Activated T-helper 1 cell treated with anti-CD3 and anti-CD28 coated beads, Interleukin-12 subunit alpha, Interleukin-12 subunit beta, Interleukin-2, Interleukin-4 antibody, amounts not matched to agents 30 ng/mL and 10 ng/mL and 1 ng/mL, durations not matched to agents 14 hours and 24 hours and 36 hours (primary cell): ENCODE data around the gene LRRIQ1. TPM values are rescaled to one million over a fixed set of nuclear protein-coding genes. Genes with fewer than 3 reads are reported as not detected.

Source experiments
- DNase-seq: peaks from one replicate; pipeline ENCODE4 v3.0.0; 2021; ENCODE audit warnings: low spot score
- H3K27ac Mint-ChIP-seq: one replicate; pipeline ENCODE4 v1.8.0; 2021; ENCODE audit warnings: mild to moderate bottlenecking, mixed read lengths
- H3K27me3 Mint-ChIP-seq: one replicate; pipeline ENCODE4 v1.8.0; 2022; ENCODE audit warnings: mild to moderate bottlenecking, moderate library complexity, mixed read lengths; ENCODE audit not compliant: insufficient read depth
- H3K36me3 Mint-ChIP-seq: one replicate; pipeline ENCODE4 v1.8.0; 2021; ENCODE audit warnings: low read depth, mixed read lengths
- H3K4me1 Mint-ChIP-seq: one replicate; pipeline ENCODE4 v1.8.0; 2021; ENCODE audit warnings: low read depth, mixed read lengths
- H3K4me3 Mint-ChIP-seq: one replicate; pipeline ENCODE4 v1.8.0; 2021; ENCODE audit warnings: mild to moderate bottlenecking, moderate library complexity, mixed read lengths
- H3K9me3 Mint-ChIP-seq: one replicate; pipeline ENCODE4 v1.8.0; 2021; ENCODE audit warnings: mixed read lengths
- intact Hi-C: fragments of 100-400 bp; cut with micrococcal nuclease; formaldehyde crosslinking; loops from one replicate; pipeline ENCODE4 v1.15.1; 2024
- total RNA-seq: library from RNA; stranded (reverse); gene quantifications from 2 replicates; pipeline ENCODE4 v1.2.3, GENCODE V29; 2022

The LRRIQ1 gene
- total RNA-seq, 1 donor from 2014 or later: not detected

GRCh38 chr12:85257671-85258070 is 221.5 kb downstream of the LRRIQ1 start:
- intact Hi-C loops: no loop called here
- Mint-ChIP-seq H3K9me3 (no peaks in the 10 kb centered on the region), H3K4me1 (no peaks in the 10 kb centered on the region), H3K27me3 (no peaks in the 10 kb centered on the region), H3K27ac (no peak overlapping the region), H3K36me3 (no peaks in the 10 kb centered on the region), H3K4me3 (no peak overlapping the region)
- DNase-seq: no peak

GRCh38 chr12:85260447-85260846 is 224.3 kb downstream of the LRRIQ1 start:
- H3K4me3 Mint-ChIP-seq: no peak overlapping the region
- H3K27me3 Mint-ChIP-seq: no peaks in the 10 kb centered on the region
- H3K27ac Mint-ChIP-seq: no peak overlapping the region
- DNase-seq: no peak
- no peaks in the 10 kb centered on the region for H3K4me1 Mint-ChIP-seq
- intact Hi-C loops: no loop called here
- H3K9me3 Mint-ChIP-seq: no peaks in the 10 kb centered on the region
- no peaks in the 10 kb centered on the region for H3K36me3 Mint-ChIP-seq

DNA sequence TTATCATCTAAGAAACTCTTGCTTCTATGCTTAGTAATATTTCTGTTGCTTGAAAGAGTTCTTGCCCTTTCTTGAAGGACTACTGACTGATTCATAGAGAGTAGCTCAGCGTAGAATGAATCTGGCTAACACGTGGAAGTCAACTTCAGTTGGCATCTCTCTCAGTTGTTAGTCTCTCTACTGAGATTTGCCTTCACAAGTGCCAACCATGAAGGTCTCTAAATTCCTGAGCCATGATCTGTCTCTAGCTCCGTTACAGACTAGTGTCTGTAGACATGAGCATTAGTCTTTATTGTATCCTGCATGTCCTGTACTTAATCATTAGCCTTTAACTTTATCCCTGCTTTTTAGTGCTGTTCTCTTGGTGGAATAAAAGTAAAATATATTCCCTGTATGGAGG is 224.7 kb downstream of the LRRIQ1 start:
- H3K9me3 Mint-ChIP-seq: no peaks in the 10 kb centered on the region
- H3K27ac Mint-ChIP-seq: no peak overlapping the region
- no peaks in the 10 kb centered on the region for H3K36me3 Mint-ChIP-seq
- no peak for DNase-seq
- H3K4me1 Mint-ChIP-seq: no peaks in the 10 kb centered on the region
- H3K4me3 Mint-ChIP-seq: no peak overlapping the region
- intact Hi-C loops: no loop called here
- no peaks in the 10 kb centered on the region for H3K27me3 Mint-ChIP-seq

DNA sequence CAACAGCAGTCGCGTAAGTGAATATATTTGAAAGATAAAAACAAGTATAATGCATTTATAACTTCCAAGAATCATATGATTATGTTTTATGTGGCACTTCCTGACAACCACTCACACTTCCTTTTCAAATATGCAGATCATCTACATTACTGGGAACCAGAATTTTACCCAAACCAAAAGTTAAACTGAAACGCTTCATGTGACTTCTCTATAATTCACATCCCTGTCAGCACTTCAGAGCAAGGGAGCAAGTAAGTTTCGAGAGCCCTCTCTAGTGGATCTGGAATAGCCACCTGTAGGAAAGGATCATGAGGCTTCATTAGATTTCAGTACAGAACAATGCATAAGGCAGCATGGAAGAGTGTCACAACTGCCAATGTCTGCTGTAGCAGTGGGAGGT is 230.2 kb downstream of the LRRIQ1 start:
- H3K27me3 Mint-ChIP-seq: no peaks in the 10 kb centered on the region
- intact Hi-C loops: no loop called here
- no peaks in the 10 kb centered on the region for H3K9me3 Mint-ChIP-seq
- no peaks in the 10 kb centered on the region for H3K36me3 Mint-ChIP-seq
- DNase-seq: no peak
- no peak overlapping the region for H3K27ac Mint-ChIP-seq
- no peak overlapping the region for H3K4me3 Mint-ChIP-seq
- no peaks in the 10 kb centered on the region for H3K4me1 Mint-ChIP-seq

GRCh38 chr12:85273381-85274314 is 237.5 kb downstream of the LRRIQ1 start:
- intact Hi-C loops: loop anchor here (1.0 kb wide), 1 partner anchor 8 kb away; no protein-coding TSS in a partner anchor
- peaks cover 41% of the 10 kb centered on the region for H3K27me3 Mint-ChIP-seq
- H3K4me3 Mint-ChIP-seq: no peak overlapping the region
- H3K27ac Mint-ChIP-seq: no peak overlapping the region
- H3K36me3 Mint-ChIP-seq: no peaks in the 10 kb centered on the region
- peaks cover 5% of the 10 kb centered on the region for H3K4me1 Mint-ChIP-seq
- H3K9me3 Mint-ChIP-seq: peaks cover 4% of the 10 kb centered on the region
- DNase-seq: no peak

DNA sequence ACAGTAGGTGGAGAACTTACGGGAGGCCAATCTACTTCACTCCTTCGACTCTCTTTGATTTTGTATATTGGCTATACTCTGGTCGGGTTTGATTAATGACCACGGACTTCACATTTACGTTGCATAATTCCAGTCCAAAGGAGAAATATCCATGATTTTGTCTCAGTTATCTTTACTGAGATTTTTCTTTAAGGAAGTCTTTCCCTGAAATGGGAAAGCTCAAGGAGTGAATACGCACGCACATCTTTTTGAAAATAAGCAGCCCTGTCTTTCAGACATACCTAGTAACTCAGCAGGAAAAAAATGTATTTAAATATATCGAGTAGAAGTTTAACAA is 238.1 kb downstream of the LRRIQ1 start:
- intact Hi-C loops: no loop called here
- peaks cover 44% of the 10 kb centered on the region for H3K27me3 Mint-ChIP-seq
- H3K27ac Mint-ChIP-seq: no peak overlapping the region
- peaks cover 4% of the 10 kb centered on the region for H3K9me3 Mint-ChIP-seq
- no peak overlapping the region for H3K4me3 Mint-ChIP-seq
- H3K36me3 Mint-ChIP-seq: no peaks in the 10 kb centered on the region
- peaks cover 5% of the 10 kb centered on the region for H3K4me1 Mint-ChIP-seq
- DNase-seq: no peak

GRCh38 chr12:85275374-85275773 is 239.2 kb downstream of the LRRIQ1 start:
- peaks cover 4% of the 10 kb centered on the region for H3K9me3 Mint-ChIP-seq
- no peak overlapping the region for H3K4me3 Mint-ChIP-seq
- H3K36me3 Mint-ChIP-seq: no peaks in the 10 kb centered on the region
- intact Hi-C loops: no loop called here
- H3K4me1 Mint-ChIP-seq: peaks cover 8% of the 10 kb centered on the region
- no peak overlapping the region for H3K27ac Mint-ChIP-seq
- peaks cover 53% of the 10 kb centered on the region for H3K27me3 Mint-ChIP-seq
- no peak for DNase-seq

DNA sequence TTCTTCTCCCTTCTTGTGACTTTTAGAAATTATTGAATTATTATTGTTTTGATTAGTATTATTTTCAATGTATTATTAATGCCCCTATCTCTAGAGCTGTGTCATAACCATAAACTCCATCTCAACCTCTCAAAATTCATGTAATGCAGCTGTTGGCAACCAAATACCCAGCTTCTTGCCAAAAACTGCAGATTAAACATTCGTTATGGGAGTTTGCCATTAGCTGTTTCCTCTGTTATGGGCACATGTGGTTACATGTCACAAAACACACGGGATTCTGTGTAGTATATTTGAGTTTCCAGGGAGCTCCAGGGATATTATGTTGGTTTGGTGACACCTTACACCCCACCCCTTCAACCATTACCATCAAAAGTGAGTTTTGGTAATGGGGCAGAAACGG is 241.0 kb downstream of the LRRIQ1 start:
- Mint-ChIP-seq H3K4me3 (no peak overlapping the region), H3K27me3 (peaks cover 68% of the 10 kb centered on the region), H3K9me3 (peaks cover 4% of the 10 kb centered on the region), H3K27ac (no peak overlapping the region), H3K36me3 (no peaks in the 10 kb centered on the region), H3K4me1 (peaks cover 12% of the 10 kb centered on the region)
- DNase-seq: no peak
- intact Hi-C loops: no loop called here

- DNase-seq: no peak
- intact Hi-C loops: no loop called here
- peaks cover 10% of the 10 kb centered on the region for H3K4me1 Mint-ChIP-seq
- H3K4me3 Mint-ChIP-seq: no peak overlapping the region
- H3K9me3 Mint-ChIP-seq: peaks cover 4% of the 10 kb centered on the region
- H3K27me3 Mint-ChIP-seq: peaks cover 67% of the 10 kb centered on the region
- no peak overlapping the region for H3K27ac Mint-ChIP-seq
- no peaks in the 10 kb centered on the region for H3K36me3 Mint-ChIP-seq
These were observed 241.9 kb downstream of the LRRIQ1 start for GRCh38 chr12:85277900-85278597.

DNA sequence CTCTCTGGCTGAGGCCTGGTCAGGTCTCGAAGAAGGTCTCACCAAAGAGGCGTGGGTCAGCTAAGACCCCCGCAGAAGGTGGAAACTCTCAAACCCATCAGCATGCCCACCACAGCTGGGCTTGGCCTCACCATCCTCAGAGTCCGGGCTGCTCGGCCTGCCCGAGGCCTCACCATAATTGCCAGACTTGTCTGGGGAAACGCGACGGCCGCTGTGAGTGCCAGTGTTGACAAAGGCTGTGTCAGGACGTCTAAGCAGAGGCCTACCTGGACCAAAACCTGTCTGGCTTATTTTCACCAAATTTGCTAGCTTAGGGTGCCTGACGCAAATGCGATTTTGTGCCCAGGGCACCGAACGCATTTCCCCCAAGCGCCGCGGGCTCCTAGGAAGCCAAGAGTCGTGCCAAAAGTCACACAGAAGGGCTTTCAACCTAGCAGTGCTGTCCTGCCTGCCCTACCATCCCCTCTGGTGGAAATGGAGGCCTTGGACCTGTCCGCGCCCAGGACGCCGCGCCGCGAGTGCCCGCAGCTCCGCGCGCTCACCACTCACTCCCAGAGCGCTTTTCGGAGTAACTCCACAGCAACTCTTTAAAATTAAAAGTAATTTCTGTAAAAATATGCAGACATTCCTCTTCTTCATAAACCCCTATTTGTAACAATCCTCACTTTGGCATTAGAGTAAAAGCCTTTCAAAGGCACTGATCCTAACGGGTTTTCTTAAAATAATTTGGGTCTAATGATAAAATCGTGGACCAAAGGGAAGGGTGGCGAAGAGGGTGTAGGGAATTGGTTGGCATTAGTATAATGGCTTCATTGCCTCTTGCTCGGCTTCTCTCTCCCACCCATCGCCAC is 242.7 kb downstream of the LRRIQ1 start:
- no peaks in the 10 kb centered on the region for H3K36me3 Mint-ChIP-seq
- intact Hi-C loops: no loop called here
- no peak for DNase-seq
- H3K4me1 Mint-ChIP-seq: peaks cover 7% of the 10 kb centered on the region
- H3K27me3 Mint-ChIP-seq: peaks cover 60% of the 10 kb centered on the region
- peaks cover 3% of the 10 kb centered on the region for H3K9me3 Mint-ChIP-seq
- H3K4me3 Mint-ChIP-seq: no peak overlapping the region
- no peak overlapping the region for H3K27ac Mint-ChIP-seq

DNA sequence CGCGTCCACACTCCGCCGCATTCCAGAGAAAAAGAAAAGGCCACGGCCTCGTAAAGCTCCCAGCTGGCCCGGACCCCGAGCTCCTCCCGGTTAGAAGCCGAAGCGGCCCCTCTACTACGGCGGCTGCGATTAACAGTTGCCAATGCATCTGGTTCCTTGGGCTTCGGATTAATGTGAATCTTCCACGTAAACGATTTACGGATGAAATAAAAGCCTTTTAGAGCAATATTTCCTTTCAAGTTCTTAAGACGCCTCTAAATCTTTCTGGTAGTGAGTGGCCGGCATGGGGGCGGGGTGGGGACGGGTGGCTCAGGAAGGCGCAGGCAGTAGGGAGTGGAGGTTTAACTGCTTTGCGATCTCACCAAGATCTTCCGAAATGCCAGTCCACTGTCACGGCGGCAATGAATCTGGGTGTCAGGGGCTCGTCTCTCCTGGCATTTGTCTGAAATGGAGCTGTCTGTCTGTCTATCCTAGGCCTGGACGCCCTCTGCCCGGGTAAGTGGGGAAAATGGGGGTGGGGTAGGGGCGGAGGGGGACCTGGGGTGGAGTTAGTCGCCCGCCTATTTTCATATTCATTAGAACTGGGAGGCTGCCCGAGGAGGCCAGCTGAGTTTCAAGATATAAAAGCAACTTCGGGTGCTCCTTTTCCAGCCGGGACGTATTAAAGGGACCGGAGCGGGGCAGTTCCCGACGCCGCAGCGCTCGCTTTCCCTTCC is 243.5 kb downstream of the LRRIQ1 start:
- peaks cover 55% of the 10 kb centered on the region for H3K27me3 Mint-ChIP-seq

DNA sequence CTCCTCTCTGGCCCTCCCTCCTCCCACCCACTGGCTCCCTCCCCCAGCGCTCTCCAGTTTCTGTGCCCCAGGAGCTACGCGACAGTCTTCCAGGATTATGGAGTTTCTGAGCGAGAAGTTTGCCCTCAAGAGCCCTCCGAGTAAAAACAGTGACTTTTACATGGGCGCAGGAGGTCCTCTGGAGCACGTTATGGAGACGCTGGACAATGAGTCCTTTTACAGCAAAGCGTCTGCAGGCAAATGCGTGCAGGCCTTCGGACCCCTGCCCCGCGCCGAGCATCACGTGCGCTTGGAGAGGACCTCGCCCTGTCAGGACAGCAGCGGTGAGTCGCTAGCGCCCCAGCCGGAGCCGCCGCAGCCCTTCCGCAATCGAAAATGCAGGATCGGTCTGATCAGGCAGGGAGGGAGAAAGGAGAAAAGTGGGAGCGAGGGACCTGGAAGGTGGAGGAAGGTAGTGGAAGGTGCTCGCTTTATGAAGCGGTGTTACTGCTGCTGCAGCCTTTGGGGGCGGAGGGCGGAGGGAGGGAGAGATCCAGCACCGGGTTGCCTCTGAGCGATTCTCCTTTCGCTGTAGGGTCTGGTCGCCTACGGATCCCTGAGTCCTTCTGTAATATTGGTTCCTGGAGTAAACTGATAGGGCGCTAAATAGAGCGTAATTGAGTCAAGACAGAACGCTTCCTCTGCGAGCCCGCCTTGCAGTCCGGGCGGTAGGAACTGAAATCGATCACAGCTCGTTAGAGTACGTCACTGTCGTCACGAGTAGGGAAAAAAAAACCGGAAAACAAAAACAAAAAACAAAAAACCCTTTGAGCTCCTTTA is 244.2 kb downstream of the LRRIQ1 start, which contains the start of gene ALX1:
Gene ALX1 (plus strand): TSS at position 56 of the 819 bp plus-strand sequence. CDS start 42 bp downstream, at position 98.
- intact Hi-C loops: no loop called here
- peak within 1 kb of the TSS; percentile 29 for H3K27ac Mint-ChIP-seq
- H3K4me1 Mint-ChIP-seq: peaks cover 7% of the 10 kb centered on the region
- H3K9me3 Mint-ChIP-seq: no peaks in the 10 kb centered on the region
- no peaks in the 10 kb centered on the region for H3K36me3 Mint-ChIP-seq
- DNase-seq: no peak
- peaks cover 52% of the 10 kb centered on the region for H3K27me3 Mint-ChIP-seq
- H3K4me3 Mint-ChIP-seq: peak within 1 kb of the TSS; percentile 72

More for the DNA sequence above, 243.5 kb downstream of the LRRIQ1 start:
- H3K36me3 Mint-ChIP-seq: no peaks in the 10 kb centered on the region
- no peaks in the 10 kb centered on the region for H3K9me3 Mint-ChIP-seq
- H3K4me3 Mint-ChIP-seq: no peak overlapping the region
- peak overlapping the region; percentile 29 for H3K27ac Mint-ChIP-seq
- peaks cover 7% of the 10 kb centered on the region for H3K4me1 Mint-ChIP-seq
- intact Hi-C loops: no loop called here
- DNase-seq: no peak
